ENCODE measurements around the gene PFN3.
A peak's percentile ranks its signal among the peaks of the same experiment; 100 is the strongest.

Gene PFN3

GRCh38 chr5:177399997-177400868 lies at the start of gene PFN3:
TSS of gene PFN3 (minus strand) at chr5:177400661. CDS start at chr5:177400576, 85 bp downstream.
- no peak for DNase-seq

- DNase-seq = no peak
Measured at GRCh38 chr5:177449140-177450061, 48.9 kb upstream of the PFN3 start.

GRCh38 chr5:177448244-177448950 lies 47.9 kb upstream of the PFN3 start:
- no peak for DNase-seq

GRCh38 chr5:177447611-177448243 lies 47.3 kb upstream of the PFN3 start:
- DNase-seq = peak; percentile 8

GRCh38 chr5:177447066-177447610 lies 46.7 kb upstream of the PFN3 start:
- peak; percentile 6 for DNase-seq

- DNase-seq = peak; percentile 5
Measured at GRCh38 chr5:177446200-177447065, 46.0 kb upstream of the PFN3 start, which contains the start of gene PRR7. TSS of gene PRR7 (plus strand) at chr5:177446814. CDS start at chr5:177455068, 8,254 bp downstream.

- DNase-seq = no peak
Measured at GRCh38 chr5:177445917-177446199, 45.4 kb upstream of the PFN3 start.

- DNase-seq = no peak
Measured at GRCh38 chr5:177445052-177445916, 44.8 kb upstream of the PFN3 start.

- no peak for DNase-seq
Measured at GRCh38 chr5:177444106-177445051, 43.9 kb upstream of the PFN3 start.

GRCh38 chr5:177443144-177443983 lies 42.9 kb upstream of the PFN3 start:
- DNase-seq = no peak

GRCh38 chr5:177442066-177442826 lies 41.8 kb upstream of the PFN3 start:
- DNase-seq = no peak

GRCh38 chr5:177440990-177441780 lies 40.7 kb upstream of the PFN3 start:
- no peak for DNase-seq

GRCh38 chr5:177440211-177440989 lies 39.9 kb upstream of the PFN3 start:
- DNase-seq = no peak

GRCh38 chr5:177439518-177440053 lies 39.1 kb upstream of the PFN3 start:
- no peak for DNase-seq

GRCh38 chr5:177438468-177438867 lies 38.0 kb upstream of the PFN3 start:
- DNase-seq = no peak

Measured in DMS153 (cell line).